WTC11 (cell line): Measurements from ENCODE around the gene TBC1D14. TPM values are rescaled to one million over a fixed set of nuclear protein-coding genes. Genes with fewer than 3 reads are reported as not detected.

Source experiments
- ATAC-seq: fragments of 200-7000 bp; cut with Tn5 transposase; 2 replicates; pipeline ENCODE4 v1.10.0; 2021; ENCODE audit warnings: mild to moderate bottlenecking, moderate library complexity
- CTCF ChIA-PET: fragments of 300-600 bp; sonication (Branson Sonifier 250); formaldehyde crosslinking; loops from one replicate; lab custom pipeline; 2021; ENCODE audit warnings: antibody characterized with exemption; lab: Charles Lee
- POLR2A ChIA-PET: fragments of 350-600 bp; sonication (Branson Sonifier 250); formaldehyde crosslinking; loops from one replicate; lab custom pipeline; 2021; ENCODE audit warnings: antibody characterized with exemption; lab: Charles Lee
- DNase-seq: peaks from one replicate; pipeline ENCODE4 v3.0.0; 2021; ENCODE audit warnings: low spot score
- H3K27ac Mint-ChIP-seq: 2 replicates; pipeline ENCODE4 v1.8.0; 2021; ENCODE audit warnings: mixed read lengths
- H3K27me3 Mint-ChIP-seq: 2 replicates; pipeline ENCODE4 v1.8.0; 2021; ENCODE audit warnings: low read depth, mild to moderate bottlenecking, moderate library complexity, mixed read lengths
- H3K36me3 Mint-ChIP-seq: 2 replicates; pipeline ENCODE4 v1.8.0; 2021; ENCODE audit warnings: mixed read lengths
- H3K4me1 Mint-ChIP-seq: 2 replicates; pipeline ENCODE4 v1.8.0; 2022; ENCODE audit warnings: mixed read lengths
- H3K4me3 Mint-ChIP-seq: 2 replicates; pipeline ENCODE4 v1.8.0; 2021; ENCODE audit warnings: mild to moderate bottlenecking, moderate library complexity, mixed read lengths
- H3K9me3 Mint-ChIP-seq: 2 replicates; pipeline ENCODE4 v1.8.0; 2021; ENCODE audit warnings: mixed read lengths
- AFF4 ChIP-seq: sonication (generic); formaldehyde crosslinking; IDR thresholded peaks from 2 replicates; pipeline ENCODE4 v1.8.1; 2023; ENCODE audit warnings: mild to moderate bottlenecking, missing genetic modification reagents, borderline replicate concordance
- ATF1 ChIP-seq: sonication (generic); formaldehyde crosslinking; IDR thresholded peaks from 2 replicates; pipeline ENCODE4 v1.8.1; 2023; ENCODE audit warnings: mild to moderate bottlenecking, moderate library complexity, missing genetic modification reagents
- ERG ChIP-seq: fragments of 250-450 bp; sonication (Bioruptor Pico); IDR thresholded peaks from 2 replicates; pipeline ENCODE4 v1.8.0; 2021; ENCODE audit warnings: mild to moderate bottlenecking
- FOXK1 ChIP-seq: sonication (generic); formaldehyde crosslinking; IDR thresholded peaks from 2 replicates; pipeline ENCODE4 v1.8.0; 2022; ENCODE audit warnings: mild to moderate bottlenecking, moderate library complexity, missing genetic modification reagents
- IRF1 ChIP-seq: sonication (generic); formaldehyde crosslinking; IDR thresholded peaks from 2 replicates; pipeline ENCODE4 v1.8.0; 2023; ENCODE audit warnings: missing genetic modification reagents
- MAX ChIP-seq: sonication (generic); formaldehyde crosslinking; IDR thresholded peaks from 2 replicates; pipeline ENCODE4 v1.8.0; 2022; ENCODE audit warnings: mild to moderate bottlenecking, missing genetic modification reagents
- MXD4 ChIP-seq: fragments of 250-450 bp; sonication (Bioruptor Pico); IDR thresholded peaks from 2 replicates; pipeline ENCODE4 v1.8.0; 2021; ENCODE audit warnings: mild to moderate bottlenecking, moderate library complexity, borderline replicate concordance
- NFATC4 ChIP-seq: fragments of 250-450 bp; sonication (Bioruptor Pico); IDR thresholded peaks from 2 replicates; pipeline ENCODE4 v1.9.0; 2021; ENCODE audit warnings: mild to moderate bottlenecking
- NFE2L1 ChIP-seq: sonication (generic); formaldehyde crosslinking; IDR thresholded peaks from 2 replicates; pipeline ENCODE4 v1.8.1; 2023; ENCODE audit warnings: missing genetic modification reagents
- NR1H2 ChIP-seq: sonication (generic); formaldehyde crosslinking; IDR thresholded peaks from 2 replicates; pipeline ENCODE4 v1.9.0; 2021; ENCODE audit warnings: mild to moderate bottlenecking, moderate library complexity, missing genetic modification reagents
- NR3C1 ChIP-seq: sonication (generic); formaldehyde crosslinking; conservative IDR thresholded peaks from 2 replicates; pipeline ENCODE4 v1.8.1; 2023; ENCODE audit warnings: low read depth, mild to moderate bottlenecking, missing genetic modification reagents
- RORB ChIP-seq: fragments of 250-450 bp; sonication (Bioruptor Pico); IDR thresholded peaks from 2 replicates; pipeline ENCODE4 v1.9.0; 2021; ENCODE audit warnings: mild to moderate bottlenecking
- SMAD3 ChIP-seq: sonication (generic); formaldehyde crosslinking; IDR thresholded peaks from 2 replicates; pipeline ENCODE4 v1.8.0; 2022; ENCODE audit warnings: missing genetic modification reagents, mild to moderate bottlenecking, borderline replicate concordance
- ZNF138 ChIP-seq: sonication (generic); formaldehyde crosslinking; conservative IDR thresholded peaks from 2 replicates; pipeline ENCODE4 v1.8.1; 2022; ENCODE audit warnings: mild to moderate bottlenecking, moderate library complexity, missing genetic modification reagents
- ZNF425 ChIP-seq: fragments of 250-450 bp; sonication (Bioruptor Pico); conservative IDR thresholded peaks from 2 replicates; pipeline ENCODE4 v1.9.0; 2021; ENCODE audit warnings: mild to moderate bottlenecking
- total RNA-seq: library from RNA; stranded (reverse); gene quantifications from 3 replicates; pipeline ENCODE4 v1.2.3, GENCODE V29; 2021

TBC1D14 gene
- total RNA-seq, 1 experiment from 2014 or later, result 45.1 TPM

- Mint-ChIP-seq H3K36me3 (peaks cover 43% of the 10 kb centered on the region), H3K4me3 (no peak overlapping the region)
- POLR2A ChIA-PET, result no interaction called here
- TF ChIP-seq ZNF138 (CRISPR knock-in tag) (no peak), FOXK1 (no peak), ERG (CRISPR knock-in tag) (no peak), MXD4 (CRISPR knock-in tag) (no peak), NFATC4 (CRISPR knock-in tag) (no peak), MAX (CRISPR knock-in tag) (no peak), SMAD3 (CRISPR knock-in tag) (no peak), RORB (CRISPR knock-in tag) (no peak), ATF1 (CRISPR knock-in tag) (no peak), AFF4 (no peak), NR1H2 (CRISPR knock-in tag) (no peak)
- TF ChIP-seq, all 79 proteins: peak for 0
- Mint-ChIP-seq H3K9me3 (no peaks in the 10 kb centered on the region), H3K27me3 (no peaks in the 10 kb centered on the region), H3K4me1 (0 out of 2 replicates have a peak, but pooled peaks cover 2% of the 10 kb centered on the region), H3K27ac (peak overlapping the region; percentile 44; the same call in 1 of the 2 replicates)
- CTCF ChIA-PET, result no interaction called here
- ATAC-seq, result no peak
- DNase-seq, result no peak
These were observed 33.2 kb upstream of the TBC1D14 start for GRCh38 chr4:6876440-6876839.

GRCh38 chr4:6877067-6877466 is 32.6 kb upstream of the TBC1D14 start:
- POLR2A ChIA-PET, result no interaction called here
- TF ChIP-seq NFATC4 (CRISPR knock-in tag) (no peak), NR3C1 (CRISPR knock-in tag) (no peak), NFE2L1 (CRISPR knock-in tag) (no peak)
- TF ChIP-seq, all 79 proteins: peak for 0
- Mint-ChIP-seq H3K4me3 (no peak overlapping the region), H3K4me1 (0 out of 2 replicates have a peak, but pooled peaks cover 2% of the 10 kb centered on the region), H3K27ac (peak overlapping the region; percentile 44; the same call in 1 of the 2 replicates), H3K27me3 (no peaks in the 10 kb centered on the region), H3K9me3 (no peaks in the 10 kb centered on the region), H3K36me3 (peaks cover 48% of the 10 kb centered on the region)
- CTCF ChIA-PET, result no interaction called here
- ATAC-seq (no peak), DNase-seq (no peak)

GRCh38 chr4:6878451-6879059 is 31.1 kb upstream of the TBC1D14 start:
- Mint-ChIP-seq H3K27ac (no peak overlapping the region), H3K36me3 (peaks cover 54% of the 10 kb centered on the region), H3K27me3 (no peaks in the 10 kb centered on the region), H3K9me3 (no peaks in the 10 kb centered on the region), H3K4me3 (no peak overlapping the region), H3K4me1 (0 out of 2 replicates have a peak, but pooled peaks cover 2% of the 10 kb centered on the region)
- ChIA-PET CTCF (no interaction called here), POLR2A (no interaction called here)
- DNase-seq (no peak), ATAC-seq (no peak)
- TF ChIP-seq ZNF425 (CRISPR knock-in tag) (no peak), IRF1 (CRISPR knock-in tag) (no peak)
